Tibial nerve (tissue), 4 donors: Measurements from ENCODE around the gene DNMT3A.

ENCODE experiments used
- CTCF ChIP-seq, 5 experiments: fragments of 200-600 bp in 3 of 5; fragments of 450-650 bp in 2 of 5; sonication (generic) in 3 of 5; IDR thresholded peaks; one replicate each; pipeline ENCODE4 v1.5.1; 2016 to 2019; ENCODE audit warnings: antibody characterized with exemption in 5 of 5, mild to moderate bottlenecking in 3 of 5, moderate library complexity in 2 of 5
- EP300 ChIP-seq, 2 donors: sonication (generic); formaldehyde crosslinking; IDR thresholded peaks; one replicate each; pipeline ENCODE4 v1.6.1; 2017; ENCODE audit warnings: antibody characterized with exemption in 2 of 2, mild to moderate bottlenecking in 1 of 2
- POLR2A ChIP-seq, 2 donors: fragments of 450-650 bp; IDR thresholded peaks; one replicate each; pipeline ENCODE4 v1.6.1; 2017; ENCODE audit warnings: antibody characterized with exemption in 2 of 2, mild to moderate bottlenecking in 2 of 2, moderate library complexity in 2 of 2

DNA sequence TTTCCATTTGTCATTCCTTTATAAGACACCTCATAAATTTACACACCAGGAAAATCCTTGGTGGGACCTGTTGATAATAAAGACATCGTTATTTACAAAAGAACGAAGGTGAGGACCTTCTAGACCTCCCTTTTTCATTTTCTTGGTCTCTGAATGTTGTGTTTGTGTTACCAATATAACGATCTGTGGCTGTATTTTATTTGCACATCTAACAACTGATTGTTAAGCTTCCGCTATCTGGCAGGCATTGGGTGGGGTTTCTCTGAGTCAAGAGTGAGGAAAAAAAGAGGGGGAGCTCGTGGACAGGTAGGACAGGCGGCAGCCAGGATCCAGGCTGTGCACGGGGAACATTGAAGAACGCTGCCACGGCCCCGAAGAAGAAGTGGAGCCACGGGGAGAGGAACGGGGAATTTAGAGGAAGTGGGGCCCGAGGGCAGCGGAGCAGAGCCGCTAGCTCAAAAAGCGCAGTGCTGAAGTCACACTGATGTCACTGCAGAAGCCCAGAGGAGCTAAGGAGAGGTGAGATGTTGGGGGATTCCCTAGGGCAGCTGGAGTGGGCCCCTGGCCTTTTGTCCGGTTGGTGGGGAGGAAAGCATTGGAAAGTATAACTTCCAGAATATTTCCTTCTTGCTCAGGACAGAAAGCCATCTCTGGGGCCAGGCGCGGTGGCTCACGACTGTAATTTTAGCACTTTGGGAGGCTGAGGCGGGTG is 20.9 kb upstream of the DNMT3A start:
- TF ChIP-seq CTCF (IDR thresholded peaks at IDR 0.05) (no peak), EP300 (IDR thresholded peaks at IDR 0.05) (no peak), POLR2A (IDR thresholded peaks at IDR 0.05) (no peak)
